ENCODE data around the gene PHOSPHO2.

GRCh38 chr2:169727065-169727464 lies 32.8 kb downstream of the PHOSPHO2 start:
- TF ChIP-seq, protein P1, sequence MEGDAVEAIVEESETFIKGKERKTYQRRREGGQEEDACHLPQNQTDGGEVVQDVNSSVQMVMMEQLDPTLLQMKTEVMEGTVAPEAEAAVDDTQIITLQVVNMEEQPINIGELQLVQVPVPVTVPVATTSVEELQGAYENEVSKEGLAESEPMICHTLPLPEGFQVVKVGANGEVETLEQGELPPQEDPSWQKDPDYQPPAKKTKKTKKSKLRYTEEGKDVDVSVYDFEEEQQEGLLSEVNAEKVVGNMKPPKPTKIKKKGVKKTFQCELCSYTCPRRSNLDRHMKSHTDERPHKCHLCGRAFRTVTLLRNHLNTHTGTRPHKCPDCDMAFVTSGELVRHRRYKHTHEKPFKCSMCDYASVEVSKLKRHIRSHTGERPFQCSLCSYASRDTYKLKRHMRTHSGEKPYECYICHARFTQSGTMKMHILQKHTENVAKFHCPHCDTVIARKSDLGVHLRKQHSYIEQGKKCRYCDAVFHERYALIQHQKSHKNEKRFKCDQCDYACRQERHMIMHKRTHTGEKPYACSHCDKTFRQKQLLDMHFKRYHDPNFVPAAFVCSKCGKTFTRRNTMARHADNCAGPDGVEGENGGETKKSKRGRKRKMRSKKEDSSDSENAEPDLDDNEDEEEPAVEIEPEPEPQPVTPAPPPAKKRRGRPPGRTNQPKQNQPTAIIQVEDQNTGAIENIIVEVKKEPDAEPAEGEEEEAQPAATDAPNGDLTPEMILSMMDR (IDR thresholded peaks at IDR 0.05; ENCODE audit: low read depth, low read length, poor library complexity, severe bottlenecking): no peak
- no peak for TF ChIP-seq EZH2phosphoT487 (IDR thresholded peaks at IDR 0.05; ENCODE audit: borderline replicate concordance, low read length)

Measured in DOHH2 (cell line).